BJ (cell line): ENCODE results near the gene CHL1. TPM values are rescaled to one million over a fixed set of nuclear protein-coding genes. Genes with fewer than 3 reads are reported as not detected.

Experiments
- CTCF ChIA-PET: fragments of 350-600 bp; formaldehyde crosslinking; extraction: SDS; loops from one replicate; lab custom pipeline; 2021; ENCODE audit warnings: antibody characterized with exemption, inconsistent platforms; lab: Yijun Ruan, JAX
- POLR2A ChIA-PET: fragments of 300-600 bp; sonication (Branson Sonifier 250); formaldehyde crosslinking; extraction: SDS; loops from one replicate; lab custom pipeline; 2021; ENCODE audit warnings: antibody characterized with exemption; lab: Charles Lee
- DNase-seq: peaks from one replicate; pipeline ENCODE4 v3.0.0-alpha.2; 2011; ENCODE audit warnings: low read depth
- H3K27me3 ChIP-seq: 2 replicates; pipeline ENCODE4 v1.6.0; 2011; ENCODE audit warnings: low read length; ENCODE audit not compliant: control insufficient read depth, insufficient read depth
- H3K36me3 ChIP-seq: 2 replicates; pipeline ENCODE4 v1.5.1; 2011; ENCODE audit warnings: low read length; ENCODE audit not compliant: control insufficient read depth, insufficient read depth
- H3K4me3 ChIP-seq: 2 replicates; pipeline ENCODE4 v1.5.1; 2011; ENCODE audit warnings: low read depth, mild to moderate bottlenecking, control low read depth, low read length
- polyA plus RNA-seq: library from polyadenylated mRNA; depleted of rRNA; stranded (reverse); fragments of >200 nt; gene quantifications from 2 replicates; pipeline ENCODE4 v1.2.3, GENCODE V29; 2011
- TF ChIP-seq, protein P1 (sequence below): IDR thresholded peaks from 2 replicates; pipeline ENCODE4 v1.5.1; 2011; ENCODE audit warnings: low read depth, mild to moderate bottlenecking, control low read depth, inconsistent platforms, low read length, moderate library complexity; ENCODE audit not compliant: insufficient read depth

The CHL1 gene
- polyA plus RNA-seq, 1 experiment = not detected

DNA sequence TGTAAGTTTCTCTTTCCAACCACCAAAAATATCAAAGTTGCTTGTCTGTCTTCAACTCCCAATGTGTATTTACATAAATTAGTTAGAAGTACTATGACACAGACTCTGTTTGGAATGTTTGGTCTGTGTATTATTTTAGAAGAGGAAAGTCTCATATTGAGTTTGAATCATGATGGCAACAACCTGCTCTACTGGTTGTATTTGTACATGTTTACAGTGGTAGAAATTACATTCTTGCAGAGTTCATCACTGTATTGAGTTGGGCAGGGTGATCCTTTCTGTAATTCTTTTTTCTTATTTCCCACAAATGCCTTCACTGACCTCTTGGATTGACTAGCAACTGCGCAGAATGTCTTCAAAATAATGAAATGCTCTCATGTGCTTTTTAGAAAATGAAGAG lies 149.6 kb downstream of the CHL1 start:
- ChIA-PET CTCF (no interaction called here), POLR2A (no interaction called here)
- Histone ChIP-seq H3K36me3 (no peaks in the 10 kb centered on the region), H3K4me3 (no peak overlapping the region), H3K27me3 (no peaks in the 10 kb centered on the region)
- DNase-seq = no peak
- TF ChIP-seq, protein P1, sequence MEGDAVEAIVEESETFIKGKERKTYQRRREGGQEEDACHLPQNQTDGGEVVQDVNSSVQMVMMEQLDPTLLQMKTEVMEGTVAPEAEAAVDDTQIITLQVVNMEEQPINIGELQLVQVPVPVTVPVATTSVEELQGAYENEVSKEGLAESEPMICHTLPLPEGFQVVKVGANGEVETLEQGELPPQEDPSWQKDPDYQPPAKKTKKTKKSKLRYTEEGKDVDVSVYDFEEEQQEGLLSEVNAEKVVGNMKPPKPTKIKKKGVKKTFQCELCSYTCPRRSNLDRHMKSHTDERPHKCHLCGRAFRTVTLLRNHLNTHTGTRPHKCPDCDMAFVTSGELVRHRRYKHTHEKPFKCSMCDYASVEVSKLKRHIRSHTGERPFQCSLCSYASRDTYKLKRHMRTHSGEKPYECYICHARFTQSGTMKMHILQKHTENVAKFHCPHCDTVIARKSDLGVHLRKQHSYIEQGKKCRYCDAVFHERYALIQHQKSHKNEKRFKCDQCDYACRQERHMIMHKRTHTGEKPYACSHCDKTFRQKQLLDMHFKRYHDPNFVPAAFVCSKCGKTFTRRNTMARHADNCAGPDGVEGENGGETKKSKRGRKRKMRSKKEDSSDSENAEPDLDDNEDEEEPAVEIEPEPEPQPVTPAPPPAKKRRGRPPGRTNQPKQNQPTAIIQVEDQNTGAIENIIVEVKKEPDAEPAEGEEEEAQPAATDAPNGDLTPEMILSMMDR = no peak

DNA sequence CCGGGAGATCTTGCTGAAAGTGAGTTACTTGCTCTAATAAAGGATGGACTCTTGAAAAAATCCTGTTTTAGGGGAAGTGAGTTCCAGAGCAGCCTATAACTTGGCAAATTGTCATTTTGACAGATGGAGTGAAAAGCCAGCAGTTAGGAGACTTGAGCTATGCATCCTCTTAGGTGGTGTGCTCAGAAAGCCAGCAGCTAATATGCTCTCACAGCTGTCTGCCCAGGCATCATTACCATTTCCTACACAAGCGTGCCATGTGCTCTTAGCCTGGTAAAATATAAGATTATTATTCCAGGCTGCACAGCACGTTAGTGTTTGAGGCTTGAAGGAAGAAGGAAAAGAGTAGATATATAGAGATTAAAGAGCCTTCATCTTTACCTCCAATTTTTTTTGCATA lies 151.0 kb downstream of the CHL1 start:
- H3K4me3 ChIP-seq = no peak overlapping the region
- CTCF ChIA-PET = no interaction called here
- no peak for DNase-seq
- TF ChIP-seq, protein P1 = no peak
- no peaks in the 10 kb centered on the region for H3K27me3 ChIP-seq
- POLR2A ChIA-PET = no interaction called here
- H3K36me3 ChIP-seq = no peaks in the 10 kb centered on the region

DNA sequence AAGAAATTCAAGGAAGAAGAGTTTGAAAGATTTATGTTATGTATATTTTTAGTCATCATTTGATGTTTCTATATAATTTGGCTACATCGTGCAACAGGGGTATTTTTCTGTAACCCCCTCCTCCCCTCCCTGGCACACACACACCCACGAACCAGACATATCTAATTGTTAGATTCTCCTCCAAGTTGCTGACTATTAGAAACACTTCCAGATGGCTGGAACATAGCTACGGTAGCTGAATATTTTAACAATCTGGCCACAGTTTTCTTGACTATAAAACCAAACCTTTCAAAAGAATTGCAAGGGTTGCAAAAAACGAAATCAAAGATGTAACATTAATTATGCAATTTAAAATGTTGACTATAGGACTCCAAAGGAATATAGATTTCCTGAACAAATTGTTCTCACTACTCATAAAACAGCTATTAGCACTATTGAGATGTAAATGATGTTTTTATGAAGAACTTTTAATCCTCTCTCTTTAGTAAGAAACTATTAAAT lies 154.4 kb downstream of the CHL1 start:
- ChIA-PET POLR2A (no interaction called here), CTCF (no interaction called here)
- Histone ChIP-seq H3K36me3 (no peaks in the 10 kb centered on the region), H3K27me3 (no peaks in the 10 kb centered on the region), H3K4me3 (no peak overlapping the region)
- DNase-seq = no peak
- TF ChIP-seq, protein P1 = no peak

DNA sequence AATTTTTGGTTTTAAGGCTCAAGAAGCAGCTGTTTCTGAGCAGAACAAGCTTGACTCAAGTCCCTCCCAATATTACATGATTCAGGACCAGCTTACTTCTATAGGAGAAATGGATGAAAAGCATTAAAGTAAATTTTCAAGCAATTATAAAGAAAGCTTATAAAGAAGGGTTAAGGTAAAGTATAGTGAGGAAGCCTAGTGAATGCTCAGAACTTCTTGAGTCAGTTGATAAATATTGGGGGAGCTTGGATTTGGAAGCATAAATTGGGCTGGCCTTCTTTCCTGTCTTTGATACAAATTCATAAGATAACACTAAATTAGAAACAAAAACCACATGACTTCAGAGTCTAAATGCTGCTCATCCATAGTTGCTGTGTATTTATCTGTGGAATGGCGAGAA lies 156.0 kb downstream of the CHL1 start:
- TF ChIP-seq, protein P1 = no peak
- CTCF ChIA-PET = no interaction called here
- POLR2A ChIA-PET = no interaction called here
- Histone ChIP-seq H3K27me3 (no peaks in the 10 kb centered on the region), H3K4me3 (no peak overlapping the region), H3K36me3 (no peaks in the 10 kb centered on the region)
- DNase-seq = no peak

DNA sequence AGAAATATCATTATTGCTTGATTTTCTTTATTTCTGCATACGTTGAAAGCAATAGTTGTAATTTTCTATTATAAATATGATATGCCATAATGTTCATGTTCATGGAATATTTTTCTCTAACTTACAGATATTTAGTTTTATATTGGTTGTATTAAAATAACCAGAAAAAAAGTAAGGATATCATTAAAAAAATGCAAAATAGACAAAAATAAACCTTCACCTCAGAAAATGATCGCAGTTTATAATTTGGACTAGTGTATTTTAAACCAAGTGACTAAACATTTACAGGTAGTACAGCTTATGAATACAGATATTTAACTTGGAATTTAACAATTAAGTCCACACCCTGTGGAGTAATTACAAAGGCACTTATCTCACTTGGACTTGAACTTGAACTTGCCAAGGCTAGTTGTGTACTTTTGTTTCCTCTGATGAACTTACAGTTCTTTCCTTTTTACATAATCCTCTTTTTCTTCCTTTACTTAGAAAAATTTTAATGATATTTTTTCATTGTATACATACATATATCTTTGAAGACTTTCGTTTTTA lies 156.7 kb downstream of the CHL1 start:
- TF ChIP-seq, protein P1 = no peak
- no peaks in the 10 kb centered on the region for H3K36me3 ChIP-seq
- ChIA-PET CTCF (interaction anchor here (1.6 kb wide), 1 partner anchor 10 kb away, joined by 5 read pairs; no protein-coding TSS in a partner anchor), POLR2A (no interaction called here)
- H3K4me3 ChIP-seq = no peak overlapping the region
- DNase-seq = no peak
- no peaks in the 10 kb centered on the region for H3K27me3 ChIP-seq
